GM23338 (cell line): ENCODE measurements around the gene LGALS7.
"Not testable (repeated sequence)": the region's sequence is repeated elsewhere in the genome, so short reads cannot be mapped to it uniquely, and the experiment has no call there.

Source experiments
- EZH2 ChIP-seq: fragments of 200-600 bp; sonication (generic); IDR thresholded peaks from one replicate; pipeline ENCODE4 v1.8.0; 2017; ENCODE audit warnings: antibody characterized with exemption, mild to moderate bottlenecking, low read depth; ENCODE audit not compliant: unreplicated experiment
- JUNB ChIP-seq: IDR thresholded peaks from one replicate; pipeline ENCODE4 v1.6.1; 2016; ENCODE audit warnings: antibody characterized with exemption; ENCODE audit not compliant: unreplicated experiment
- POLR2AphosphoS5 ChIP-seq: IDR thresholded peaks from 2 replicates; pipeline ENCODE4 v1.6.1; 2016; ENCODE audit warnings: antibody characterized with exemption, low read depth
- TF ChIP-seq, protein P1 (sequence below), 2 experiments: fragments of 200-600 bp in 1 of 2; sonication (generic) in 1 of 2; conservative IDR thresholded peaks; 2 replicates each; pipeline versions ENCODE4 v1.5.1 to v1.6.1; 2016 to 2017; ENCODE audit warnings: antibody characterized with exemption in 2 of 2, low read depth in 2 of 2, mild to moderate bottlenecking in 2 of 2, moderate library complexity in 1 of 2

DNA sequence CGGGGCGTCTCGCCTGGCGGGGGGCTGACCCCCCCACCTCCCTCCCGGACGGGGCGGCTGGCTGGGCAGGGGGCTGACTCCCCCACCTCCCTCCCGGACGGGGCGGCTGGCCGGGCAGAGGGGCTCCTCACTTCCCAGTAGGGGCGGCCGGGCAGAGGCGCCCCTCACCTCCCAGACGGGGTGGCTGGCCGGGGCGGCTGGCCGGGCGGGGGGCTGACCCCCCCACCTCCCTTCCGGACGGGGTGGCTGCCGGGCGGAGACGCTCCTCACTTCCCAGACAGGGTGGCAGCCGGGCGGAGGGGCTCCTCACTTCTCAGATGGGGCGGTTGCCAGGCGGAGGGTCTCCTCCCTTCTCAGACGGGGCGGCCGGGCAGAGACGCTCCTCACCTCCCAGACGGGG is 24.5 kb upstream of the LGALS7 start:
- TF ChIP-seq, protein P1, sequence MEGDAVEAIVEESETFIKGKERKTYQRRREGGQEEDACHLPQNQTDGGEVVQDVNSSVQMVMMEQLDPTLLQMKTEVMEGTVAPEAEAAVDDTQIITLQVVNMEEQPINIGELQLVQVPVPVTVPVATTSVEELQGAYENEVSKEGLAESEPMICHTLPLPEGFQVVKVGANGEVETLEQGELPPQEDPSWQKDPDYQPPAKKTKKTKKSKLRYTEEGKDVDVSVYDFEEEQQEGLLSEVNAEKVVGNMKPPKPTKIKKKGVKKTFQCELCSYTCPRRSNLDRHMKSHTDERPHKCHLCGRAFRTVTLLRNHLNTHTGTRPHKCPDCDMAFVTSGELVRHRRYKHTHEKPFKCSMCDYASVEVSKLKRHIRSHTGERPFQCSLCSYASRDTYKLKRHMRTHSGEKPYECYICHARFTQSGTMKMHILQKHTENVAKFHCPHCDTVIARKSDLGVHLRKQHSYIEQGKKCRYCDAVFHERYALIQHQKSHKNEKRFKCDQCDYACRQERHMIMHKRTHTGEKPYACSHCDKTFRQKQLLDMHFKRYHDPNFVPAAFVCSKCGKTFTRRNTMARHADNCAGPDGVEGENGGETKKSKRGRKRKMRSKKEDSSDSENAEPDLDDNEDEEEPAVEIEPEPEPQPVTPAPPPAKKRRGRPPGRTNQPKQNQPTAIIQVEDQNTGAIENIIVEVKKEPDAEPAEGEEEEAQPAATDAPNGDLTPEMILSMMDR (conservative IDR thresholded peaks at IDR 0.05; ENCODE audit: low read depth in 2 of 2): not testable (repeated sequence)
- TF ChIP-seq POLR2AphosphoS5, JUNB, EZH2: not testable (repeated sequence)
